ENCODE measurements around the gene CLCN2.
A peak's percentile ranks its signal among the peaks of the same experiment; 100 is the strongest.

The CLCN2 gene

DNA sequence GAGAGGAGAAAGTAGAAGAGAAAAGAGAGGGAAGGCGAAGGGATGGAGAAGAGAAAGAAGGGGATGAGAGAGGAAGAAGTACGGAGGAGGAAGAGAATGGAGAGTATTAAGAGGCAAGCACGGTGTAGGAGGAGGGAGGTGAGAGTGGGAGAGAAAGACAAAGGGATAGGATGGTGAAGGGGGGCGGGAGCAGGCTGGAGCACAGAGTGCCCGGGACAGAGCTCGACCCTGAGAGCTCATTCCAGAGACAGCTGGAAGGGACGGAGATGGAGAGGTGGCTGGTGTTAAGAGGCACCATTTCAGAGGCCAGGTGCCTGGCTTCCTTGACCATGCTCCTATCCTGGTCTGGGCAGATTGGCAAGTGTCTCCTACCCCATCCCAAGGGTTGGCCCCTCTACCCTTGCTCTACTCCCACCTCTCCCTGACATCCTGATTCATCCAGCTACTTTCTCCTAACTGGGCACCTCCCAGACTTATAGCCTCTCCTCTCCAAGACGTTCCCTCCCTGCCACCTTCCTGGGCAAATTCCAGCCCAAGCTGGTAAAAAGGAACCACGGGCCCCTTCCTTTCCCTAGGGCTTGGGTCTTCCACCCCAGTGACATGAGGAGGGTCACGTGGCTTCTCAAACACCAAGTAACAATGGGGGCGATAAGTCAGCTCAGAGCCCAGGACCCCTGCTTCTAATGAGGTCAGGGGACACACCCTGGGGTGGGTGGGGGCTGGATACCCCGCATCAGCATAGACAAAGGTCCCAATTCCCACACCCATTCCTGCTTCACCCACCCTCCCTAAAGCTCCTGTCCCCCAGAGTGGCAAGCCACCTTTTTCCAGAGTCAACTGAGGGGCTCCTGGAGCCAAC is 1.1 kb downstream of the CLCN2 start:
- no peak for DNase-seq
- no peak for ATAC-seq

DNA sequence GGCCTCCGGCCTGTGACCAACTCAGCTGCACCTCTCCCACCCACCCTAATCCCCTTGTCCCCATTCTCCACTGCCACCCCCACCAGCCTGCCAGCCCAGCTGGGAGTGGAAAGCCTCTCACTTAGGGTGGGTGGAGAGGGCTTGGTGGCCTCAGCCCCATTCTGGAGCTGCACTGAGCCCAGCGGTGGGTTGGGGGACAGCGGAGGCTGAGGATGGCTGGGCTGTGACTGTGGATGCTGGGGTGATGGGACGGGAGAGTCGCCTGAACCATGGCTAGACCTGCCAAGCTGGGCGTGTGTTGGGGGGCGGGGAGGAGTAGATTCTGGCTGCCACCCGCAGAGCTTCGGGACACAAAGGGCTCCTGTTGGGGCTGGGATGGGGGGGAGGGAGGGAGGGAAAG is 1.8 kb downstream of the CLCN2 start:
- DNase-seq: no peak

DNA sequence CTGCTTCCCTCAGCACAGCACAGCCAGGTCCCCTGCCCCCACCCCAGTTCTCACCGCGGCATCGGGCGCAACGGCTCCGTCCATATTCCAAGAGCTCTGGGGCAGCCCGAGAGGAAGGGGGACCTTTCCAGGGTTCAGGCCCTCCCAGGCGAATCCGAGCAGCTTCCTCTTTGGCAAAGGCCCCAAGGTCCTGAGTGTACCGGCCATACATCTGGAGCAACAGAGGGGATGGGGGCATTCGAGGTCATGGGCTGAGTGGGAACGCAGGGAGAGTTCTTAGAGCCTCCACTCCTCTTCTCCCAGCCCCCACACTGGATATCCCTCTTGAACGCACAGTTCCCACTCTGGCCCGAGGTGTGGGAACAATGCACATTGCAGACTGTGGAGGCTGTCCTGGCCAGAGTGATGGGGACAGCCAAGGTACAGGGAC is 2.5 kb downstream of the CLCN2 start:
- no peak for ATAC-seq
- DNase-seq: no peak

More for the DNA sequence above, 1.8 kb downstream of the CLCN2 start:
- ATAC-seq: no peak

DNA sequence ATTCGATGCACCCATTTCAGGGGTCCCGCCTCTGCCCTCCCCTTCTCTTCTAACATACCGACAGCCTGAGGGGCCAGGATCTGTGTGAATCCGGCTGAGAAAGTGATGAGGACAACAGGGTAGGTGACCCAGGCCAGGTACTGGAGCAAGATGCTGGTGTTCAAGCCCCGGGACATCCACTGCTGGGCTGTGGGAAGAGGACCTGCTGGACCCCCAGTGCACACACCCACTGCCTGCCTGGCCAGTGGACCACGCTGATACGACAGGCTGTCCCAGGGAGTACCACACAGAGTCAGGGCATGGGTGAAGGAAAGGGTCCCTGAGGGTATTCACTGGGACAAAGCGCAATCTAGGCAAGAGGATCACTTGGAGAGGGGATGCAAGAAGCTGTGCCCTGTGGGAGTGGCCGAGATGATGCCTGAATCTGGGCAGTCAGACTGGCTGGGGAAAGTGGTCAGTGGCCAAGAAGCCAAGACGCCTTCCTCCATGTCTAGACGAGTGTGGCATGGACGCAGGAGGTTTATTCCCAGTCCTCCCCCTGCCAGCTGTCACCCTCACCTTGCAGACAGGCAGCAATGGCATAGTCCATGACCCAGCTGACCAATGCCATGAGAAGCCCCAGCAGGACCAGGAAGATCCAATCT is 3.2 kb downstream of the CLCN2 start:
- DNase-seq (no peak), ATAC-seq (no peak)

DNA sequence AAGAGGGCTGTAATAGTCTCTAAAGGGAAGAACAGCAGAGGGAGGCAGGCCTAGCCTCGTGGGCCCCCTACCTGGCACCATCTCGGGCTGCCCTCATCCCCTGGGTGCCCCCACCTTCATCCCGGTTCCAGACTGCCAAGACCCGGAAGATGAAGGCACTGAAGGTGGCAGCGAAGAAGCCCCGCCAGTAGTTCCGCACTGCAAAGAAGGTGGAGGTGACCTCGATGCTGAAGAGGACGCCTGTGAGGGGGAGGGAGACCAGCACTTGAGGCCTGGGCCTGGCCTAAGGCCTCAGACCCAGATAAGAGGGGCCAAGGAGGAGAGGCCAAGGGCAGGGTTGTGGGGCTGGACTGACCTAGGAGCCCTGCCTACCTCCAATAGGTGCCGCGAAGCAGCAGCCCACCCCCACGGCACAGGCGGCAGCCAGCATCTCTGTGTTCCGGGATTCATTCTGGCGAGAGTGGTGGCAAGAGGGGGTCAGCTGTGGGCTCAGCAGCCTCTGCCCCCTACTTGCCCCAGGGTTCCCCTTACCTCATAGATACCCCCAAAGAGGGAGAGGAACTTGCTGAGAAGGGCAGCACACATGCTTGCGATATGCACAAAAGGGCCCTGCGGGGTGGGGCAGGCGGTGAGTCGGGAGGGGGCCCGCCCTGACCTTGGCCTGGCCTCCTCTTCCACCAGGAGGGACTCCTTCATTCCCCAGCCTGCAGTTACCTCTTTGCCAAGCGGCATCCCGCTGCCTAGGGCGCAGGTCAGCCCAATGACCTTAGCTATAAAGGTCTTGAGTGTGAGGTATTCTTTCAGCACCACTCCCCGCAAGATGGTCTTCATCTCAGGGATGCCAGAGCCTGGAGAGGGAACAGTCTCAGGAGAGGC is 3.9 kb downstream of the CLCN2 start:
- no peak for ATAC-seq
- DNase-seq: no peak

DNA sequence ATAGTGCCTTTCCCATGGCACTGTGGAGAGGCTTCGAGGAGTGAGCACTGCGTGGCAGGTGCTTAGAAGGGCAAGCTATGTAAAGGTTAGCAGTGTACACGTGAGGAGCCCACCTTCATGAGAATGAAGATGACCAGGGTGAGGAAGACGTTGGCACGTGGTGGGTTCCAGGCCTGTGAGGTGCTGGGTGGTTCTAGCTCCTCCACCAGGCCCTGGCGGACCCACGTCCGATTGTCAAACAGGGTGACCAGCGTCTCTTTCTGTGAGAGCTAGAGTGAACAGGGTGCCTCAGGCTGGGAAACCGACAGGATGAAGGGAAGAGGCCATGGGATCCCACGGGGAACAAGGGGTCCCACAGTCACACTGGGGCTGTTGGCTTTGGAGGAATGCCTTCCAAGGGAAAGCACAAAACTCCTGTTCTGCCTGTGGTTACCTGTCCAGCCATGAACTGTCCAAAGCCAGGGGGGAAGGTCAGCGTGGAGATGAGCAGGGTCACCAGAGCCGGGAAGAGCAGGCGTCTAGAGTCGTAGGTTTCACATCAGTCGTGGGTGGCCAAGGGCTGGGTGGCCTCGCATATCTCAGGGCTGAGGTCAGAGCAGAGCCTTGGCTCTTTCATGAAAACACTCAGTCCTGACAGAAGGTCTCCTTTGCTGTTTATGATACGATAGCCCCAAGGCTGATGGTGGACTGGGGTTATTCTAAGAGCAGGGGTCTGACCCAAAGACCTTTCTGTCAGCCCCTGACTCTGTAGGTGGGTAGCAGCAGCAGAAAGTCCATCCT is 6.0 kb downstream of the CLCN2 start:
- no peak for DNase-seq
- ATAC-seq: no peak

DNA sequence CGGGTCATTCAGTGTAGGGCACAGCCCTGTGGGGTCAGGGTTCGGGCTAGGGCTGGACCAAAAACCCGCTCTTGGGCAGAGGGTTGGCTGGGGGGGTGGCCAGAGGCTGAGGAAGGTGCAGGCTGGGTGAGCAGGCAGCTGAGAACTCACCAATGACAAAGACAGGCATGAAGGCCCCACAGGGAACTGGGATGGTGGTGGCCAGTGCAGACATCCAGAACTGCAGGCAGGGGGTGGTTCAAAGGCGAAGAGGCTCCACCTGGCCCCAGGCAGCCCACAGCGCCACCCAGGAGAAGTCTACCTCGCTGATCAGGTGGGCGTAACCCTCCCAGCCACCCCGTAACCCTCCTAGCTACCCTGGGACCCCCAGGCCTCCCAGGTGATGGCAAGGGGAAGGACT is 6.7 kb downstream of the CLCN2 start:
- DNase-seq: no peak
- ATAC-seq: no peak

DNA sequence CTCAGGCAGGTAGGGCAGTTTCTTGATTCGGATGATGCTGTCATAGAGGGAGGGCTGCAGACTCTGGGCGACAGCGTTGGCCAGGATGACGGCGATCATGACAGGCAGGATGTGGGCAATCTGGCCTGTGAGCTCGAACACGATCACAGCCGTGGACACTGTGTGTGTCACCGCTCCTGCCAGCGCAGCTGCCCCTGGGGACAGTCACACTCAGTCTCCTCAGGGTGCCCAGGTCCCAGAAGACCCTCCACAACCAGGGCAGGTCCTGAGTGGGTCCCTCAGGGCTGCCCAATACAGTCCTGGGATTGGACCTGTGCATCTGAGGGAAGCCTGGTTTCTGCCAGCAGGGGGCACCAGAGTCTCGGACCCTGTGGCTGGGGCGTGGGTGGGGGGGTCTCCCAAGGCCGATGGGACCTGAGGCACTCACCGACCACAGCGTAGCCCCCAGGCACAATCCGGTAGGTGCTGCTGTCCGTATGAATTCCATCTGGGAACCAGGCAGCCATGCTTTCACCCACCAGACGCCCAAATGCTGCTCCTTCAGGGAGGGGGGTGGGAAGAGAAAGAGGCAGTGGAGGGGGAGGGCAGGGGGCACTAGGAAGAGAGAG is 7.2 kb downstream of the CLCN2 start:
- ATAC-seq (peak; percentile 56), DNase-seq (peak; percentile 81)

DNA sequence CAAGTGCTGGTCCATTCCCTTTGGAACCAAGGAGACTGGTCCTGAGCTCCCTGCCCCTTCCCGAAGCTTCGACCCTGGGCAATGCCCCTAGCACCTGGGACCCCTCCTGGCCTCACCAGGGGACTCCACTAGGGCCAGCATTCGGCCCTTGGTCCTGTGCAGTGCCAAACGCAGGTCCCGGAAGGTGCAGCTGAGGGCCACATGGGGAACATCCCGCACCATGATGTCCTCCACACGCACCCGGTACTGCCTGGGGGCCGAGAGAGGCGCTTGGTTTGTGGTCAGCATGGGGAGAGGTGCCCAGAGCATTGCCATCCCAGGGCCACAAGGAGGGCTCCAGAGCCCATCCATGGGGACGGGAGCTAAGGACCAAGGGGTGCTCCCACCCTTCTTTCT is 7.9 kb downstream of the CLCN2 start:
- no peak for DNase-seq

DNA sequence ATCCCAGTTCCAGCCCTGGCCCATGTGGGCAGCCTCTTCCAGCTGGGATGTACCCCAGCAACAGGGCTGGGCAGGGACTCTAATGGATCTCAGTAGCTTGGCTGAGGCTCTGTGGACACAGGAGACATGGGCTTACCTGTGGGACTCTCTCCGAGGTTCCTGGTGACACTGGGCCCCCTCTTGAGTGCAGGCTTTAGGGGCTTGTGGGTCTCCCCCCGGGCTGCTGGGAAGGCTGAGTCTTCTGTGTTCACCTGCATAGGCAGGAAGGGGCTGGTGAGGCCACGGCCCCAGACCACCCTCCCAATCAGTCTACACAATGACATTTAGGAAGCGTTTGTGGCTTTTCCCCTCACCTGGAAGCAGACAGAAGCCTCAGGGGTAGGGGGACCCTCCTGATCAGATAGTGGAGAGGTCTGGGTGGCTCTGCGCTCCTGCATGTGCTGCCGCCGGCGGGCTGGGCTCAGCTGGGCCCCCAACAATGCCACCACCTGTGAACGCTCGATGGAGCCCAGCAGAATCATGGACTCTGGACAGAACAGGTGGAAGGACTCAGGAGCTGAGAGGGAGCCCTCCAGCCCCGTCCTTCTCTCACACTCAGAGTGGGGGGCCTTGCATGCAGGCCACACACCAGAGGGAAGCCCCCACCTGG is 8.4 kb downstream of the CLCN2 start:
- ATAC-seq (no peak), DNase-seq (no peak)

More for the DNA sequence above, 7.9 kb downstream of the CLCN2 start:
- no peak for ATAC-seq

DNA sequence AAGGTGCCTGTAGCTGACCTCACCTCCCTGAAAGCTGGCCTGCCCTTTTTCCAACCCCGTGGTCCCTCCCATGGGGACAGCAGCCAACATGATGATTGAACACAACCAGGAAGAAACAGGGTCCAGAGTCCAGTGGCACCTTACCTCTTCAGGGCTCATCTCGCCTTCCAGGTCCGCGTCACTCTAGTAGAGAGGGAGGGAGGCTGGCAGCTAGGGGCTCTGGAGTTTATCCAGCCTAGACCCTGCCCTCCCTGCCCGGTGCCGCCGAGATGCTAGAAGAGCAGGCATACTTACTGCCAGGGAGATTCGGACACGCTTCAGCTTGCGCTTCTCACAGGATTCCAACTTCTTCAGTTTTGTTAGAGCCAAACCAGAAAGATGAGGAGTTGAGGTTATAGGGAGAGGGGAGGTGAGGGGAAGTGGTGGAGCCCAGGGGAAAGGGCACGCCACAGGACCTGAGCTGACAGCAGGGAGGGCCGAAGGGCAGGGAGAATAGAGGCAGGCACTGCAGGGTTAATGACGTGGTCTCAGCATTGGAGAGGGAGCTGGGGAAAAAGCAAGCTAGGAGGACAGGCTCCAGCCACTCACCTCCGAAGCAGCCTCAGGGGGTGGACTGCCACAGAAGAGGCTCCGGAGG is 9.1 kb downstream of the CLCN2 start:
- DNase-seq: no peak
- ATAC-seq: no peak

DNA sequence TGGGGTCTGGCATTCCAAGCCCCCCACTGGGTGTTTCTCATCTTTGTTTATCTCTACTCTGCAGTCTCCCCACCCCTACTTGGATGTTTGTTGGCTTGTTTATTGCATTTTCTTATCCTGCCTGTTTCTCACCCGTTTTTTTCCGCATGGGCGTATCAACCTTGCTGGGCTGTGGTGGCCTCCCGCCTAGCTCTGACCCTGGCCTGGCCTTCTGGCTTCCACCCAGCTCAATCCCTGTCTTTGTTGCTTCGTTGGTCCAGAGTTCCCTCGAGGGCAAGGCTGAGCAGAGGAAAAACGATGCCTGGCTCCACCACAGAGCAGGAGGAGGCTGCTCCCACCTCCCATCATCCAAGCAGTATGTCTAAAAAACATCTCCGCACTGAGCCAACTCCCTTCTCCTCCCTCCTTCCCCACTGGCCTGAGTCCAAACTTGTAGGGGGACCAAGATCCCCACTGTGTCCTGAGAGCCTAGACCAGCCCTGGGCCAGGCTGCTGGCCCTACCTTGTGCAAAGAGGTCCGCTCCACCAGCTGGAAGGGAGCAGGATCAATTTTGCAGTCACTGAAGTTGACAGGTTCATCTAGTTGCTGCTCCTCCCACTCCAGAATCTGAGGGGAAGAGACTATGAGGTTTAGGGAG is 9.8 kb downstream of the CLCN2 start:
- ATAC-seq (no peak), DNase-seq (no peak)

DNA sequence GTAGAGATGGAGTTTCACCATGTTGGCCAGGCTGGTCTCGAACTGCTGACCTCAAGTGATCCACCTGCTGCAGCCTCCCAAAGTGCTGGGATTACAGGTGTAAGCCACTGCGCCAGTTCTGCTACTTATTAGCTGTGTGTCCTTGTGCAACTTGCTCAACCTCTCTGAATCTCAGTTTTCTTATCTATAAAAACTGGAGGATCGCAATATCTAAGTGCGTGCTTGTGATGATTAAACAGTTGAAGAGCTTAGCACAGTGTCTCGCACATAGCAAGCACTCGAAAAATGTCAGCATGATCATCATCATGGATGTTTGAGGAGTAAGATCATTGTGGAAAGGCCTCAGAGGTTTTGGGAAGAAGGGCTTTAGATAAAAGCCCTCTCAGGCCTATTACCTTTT is 10.8 kb downstream of the CLCN2 start:
- ATAC-seq: no peak
- no peak for DNase-seq

DNA sequence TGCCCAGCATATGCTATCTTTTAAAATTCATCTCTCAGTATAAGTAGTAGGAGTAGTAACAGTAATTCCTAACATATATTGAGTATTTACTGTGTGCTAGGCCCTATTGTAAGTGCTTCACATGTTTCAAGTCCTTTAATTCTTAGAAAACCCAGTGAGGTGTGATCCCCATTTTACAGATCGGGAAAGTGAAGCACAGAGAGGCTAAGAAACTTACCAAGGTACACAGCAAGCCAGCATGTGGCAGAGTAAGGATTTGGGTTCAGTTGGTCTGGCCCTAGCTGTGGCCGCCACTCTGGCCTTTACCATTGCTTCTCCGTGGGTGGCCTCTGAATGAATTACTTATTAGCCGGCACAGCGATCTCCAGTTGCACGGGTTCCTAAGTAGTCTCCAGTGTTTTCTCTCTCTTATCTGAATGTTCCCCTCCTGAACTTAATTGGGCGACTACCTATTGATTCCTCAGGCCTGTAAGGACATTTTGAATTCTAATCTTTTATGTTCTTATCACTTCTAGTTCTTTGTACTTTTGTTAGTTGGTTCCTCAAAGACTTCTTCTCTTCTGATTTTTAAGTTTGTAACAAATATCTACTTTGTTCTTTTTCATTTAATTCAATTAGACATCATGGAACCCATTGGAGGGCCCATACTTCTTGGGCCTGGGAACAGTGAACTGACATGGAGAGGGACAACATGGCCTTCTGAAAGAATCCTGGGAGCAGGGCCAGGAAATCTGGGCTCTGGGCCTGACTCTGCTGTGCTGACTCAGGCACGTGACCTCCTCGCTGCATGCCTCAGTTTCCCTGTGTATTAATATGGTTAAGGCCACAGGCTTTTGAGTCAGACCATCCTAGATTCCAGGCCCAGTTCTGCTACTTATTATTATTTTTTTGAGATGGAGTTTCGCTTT is 11.6 kb downstream of the CLCN2 start:
- DNase-seq (no peak), ATAC-seq (no peak)

DNA sequence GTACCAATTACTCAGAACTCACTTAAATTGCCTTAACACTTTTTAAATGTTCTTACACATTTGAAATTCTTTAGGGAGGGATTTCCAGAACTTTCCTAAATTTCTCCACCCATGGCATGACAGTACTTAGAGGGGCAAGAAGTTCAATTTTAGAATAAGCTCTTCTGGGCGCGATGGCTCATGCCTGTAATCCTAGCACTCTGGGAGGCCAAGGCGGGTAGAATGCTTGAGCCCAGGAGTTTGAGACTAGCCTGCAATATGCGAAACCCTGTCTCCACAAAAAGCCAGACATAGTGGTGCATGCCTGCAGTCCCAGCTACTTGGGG is 13.4 kb downstream of the CLCN2 start:
- ATAC-seq: no peak
- no peak for DNase-seq

DNA sequence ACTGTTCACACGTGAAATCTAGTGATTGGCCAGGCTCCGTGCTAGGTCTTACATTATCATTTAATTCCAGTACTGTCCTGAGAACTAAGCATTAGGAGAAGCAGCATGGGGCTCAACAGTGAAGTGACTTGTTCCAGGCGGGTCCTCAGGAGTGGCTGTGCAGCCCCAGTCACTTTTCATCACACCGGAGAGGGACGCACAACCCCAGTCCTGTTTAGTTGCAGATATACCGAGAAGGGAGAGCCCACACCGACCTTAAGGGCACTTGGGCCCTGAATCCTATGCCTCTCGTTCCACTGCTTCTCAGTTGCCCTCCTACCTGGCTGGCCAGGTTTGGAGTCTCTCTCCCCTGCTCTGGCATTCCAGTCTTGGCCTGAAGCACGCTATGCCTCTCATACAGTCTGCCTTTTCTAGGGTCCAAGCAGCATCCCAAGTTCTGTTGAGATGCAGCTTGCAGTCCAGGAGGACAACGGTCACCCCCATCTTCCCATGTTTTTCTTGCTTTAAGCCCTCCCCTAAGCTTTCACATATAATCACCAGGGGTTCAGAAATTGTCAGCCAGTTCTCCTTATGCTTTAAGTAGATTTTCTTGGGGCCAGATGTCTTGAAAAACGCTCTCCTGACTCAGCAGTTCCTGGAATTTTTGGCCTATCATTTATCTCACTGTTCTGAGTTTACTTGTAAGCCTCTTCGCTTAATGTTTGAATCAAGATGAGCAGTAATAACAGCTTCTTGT is 13.9 kb downstream of the CLCN2 start:
- DNase-seq (no peak), ATAC-seq (no peak)

DNA sequence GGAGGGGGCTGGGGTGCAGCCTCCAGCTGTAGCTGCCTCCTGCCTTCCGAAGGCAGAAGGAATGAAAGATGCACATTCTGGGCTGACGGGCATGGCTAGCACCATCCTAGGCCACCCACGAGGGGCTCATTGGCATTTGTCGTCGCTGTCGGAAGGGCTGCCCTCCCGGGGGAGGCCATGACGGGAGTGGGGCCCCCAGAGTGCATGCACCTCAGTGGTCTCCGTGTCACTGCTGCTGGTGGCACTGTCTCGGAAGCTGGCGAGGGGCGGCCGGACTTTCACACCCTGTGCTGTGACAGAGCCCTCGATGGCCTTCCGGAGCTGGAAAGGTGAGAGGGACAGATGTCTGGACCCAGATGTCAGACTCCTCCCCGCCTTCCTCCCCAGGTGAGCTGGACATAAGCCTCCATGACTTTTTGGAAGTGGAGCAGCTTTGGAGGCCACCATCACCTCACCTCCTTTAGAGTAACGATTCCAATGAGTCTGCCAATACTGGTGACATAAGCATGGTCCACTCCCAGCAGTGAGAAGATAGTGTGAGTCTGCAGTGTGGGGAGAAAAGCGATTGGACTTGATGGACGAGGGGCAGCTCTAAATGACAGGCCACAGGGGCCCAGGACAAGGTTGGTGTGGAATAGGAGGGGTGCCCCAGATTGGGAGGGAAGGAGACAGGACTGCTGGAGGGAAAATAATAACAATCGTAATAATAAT is 14.8 kb downstream of the CLCN2 start:
- ATAC-seq: no peak
- no peak for DNase-seq
